Fibroblast of skin of scalp (primary cell): ENCODE data around the gene RAD52.

Source experiments
- DNase-seq: peaks from one replicate; pipeline ENCODE4 v3.0.0-alpha.2; 2013

Gene RAD52

GRCh38 chr12:912466-913235, 36.8 kb downstream of the RAD52 start:
- no peak for DNase-seq

GRCh38 chr12:911191-911826, 38.2 kb downstream of the RAD52 start:
- no peak for DNase-seq

DNA sequence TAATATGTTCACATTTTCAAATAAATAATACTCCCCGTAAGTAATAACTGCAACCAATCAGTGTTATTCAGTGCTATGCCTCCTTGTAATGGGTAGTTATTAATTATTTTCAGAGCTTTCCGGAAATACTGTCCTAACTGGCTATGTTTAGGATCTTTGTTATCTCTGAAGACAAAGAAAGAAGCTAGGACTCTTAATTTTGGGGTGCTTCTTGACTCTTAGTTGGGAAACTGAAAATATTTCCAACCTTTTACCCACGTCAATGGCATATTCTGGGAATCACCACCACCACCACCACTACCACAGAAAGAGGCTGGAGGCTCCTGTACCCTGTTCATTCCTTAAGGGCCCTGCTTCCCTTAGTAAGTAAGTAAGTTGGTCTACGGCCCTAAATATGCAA, 39.1 kb downstream of the RAD52 start:
- no peak for DNase-seq

DNA sequence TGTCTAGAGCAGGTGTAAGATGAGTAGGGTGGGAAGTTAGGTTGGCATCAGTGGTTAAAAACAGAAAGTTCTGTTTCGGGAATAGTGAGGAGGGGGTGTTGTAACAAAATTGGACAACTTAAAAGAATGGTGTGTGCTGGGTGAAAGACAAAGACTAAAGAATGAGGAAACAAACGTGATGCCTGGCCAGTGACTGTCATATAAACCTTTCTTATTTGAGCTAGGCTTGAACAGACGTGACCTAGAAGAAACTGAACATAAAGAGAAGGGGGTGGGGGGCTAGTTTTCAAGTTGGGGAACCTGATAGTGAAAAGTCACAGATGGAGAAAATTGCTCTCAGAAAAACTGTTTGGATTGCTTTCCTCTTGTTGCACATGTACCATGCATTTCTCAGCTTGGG, 39.6 kb downstream of the RAD52 start:
- no peak for DNase-seq

GRCh38 chr12:907413-908185, 41.9 kb downstream of the RAD52 start:
- no peak for DNase-seq

DNA sequence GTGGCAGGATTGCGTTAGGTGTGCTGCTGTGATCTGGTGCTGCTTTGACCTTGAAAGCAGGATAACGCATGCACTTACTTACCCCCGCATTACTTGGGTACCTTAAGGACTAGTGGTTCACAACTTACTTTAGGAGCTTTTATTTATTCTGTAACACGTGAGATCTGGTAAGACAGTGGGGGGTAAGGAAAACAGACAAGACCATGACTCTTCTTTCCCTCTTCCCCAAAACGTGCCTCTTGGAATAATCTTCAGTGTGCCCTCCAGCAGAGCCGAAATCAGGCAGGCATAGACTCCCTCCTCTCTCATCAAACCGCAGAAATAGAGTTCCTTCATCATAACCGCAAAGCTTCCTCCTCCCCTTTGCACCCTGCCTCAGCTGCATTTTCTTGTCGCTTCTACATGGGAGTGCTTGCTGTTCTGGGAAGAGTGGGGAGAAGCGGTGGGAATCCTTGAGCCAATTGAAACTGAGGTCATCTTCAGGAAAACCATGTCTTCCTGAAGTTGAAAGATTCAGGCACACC, 43.4 kb downstream of the RAD52 start:
- peak; percentile 18 for DNase-seq

- DNase-seq: no peak
Measured at GRCh38 chr12:905261-906031, 44.0 kb downstream of the RAD52 start.

DNA sequence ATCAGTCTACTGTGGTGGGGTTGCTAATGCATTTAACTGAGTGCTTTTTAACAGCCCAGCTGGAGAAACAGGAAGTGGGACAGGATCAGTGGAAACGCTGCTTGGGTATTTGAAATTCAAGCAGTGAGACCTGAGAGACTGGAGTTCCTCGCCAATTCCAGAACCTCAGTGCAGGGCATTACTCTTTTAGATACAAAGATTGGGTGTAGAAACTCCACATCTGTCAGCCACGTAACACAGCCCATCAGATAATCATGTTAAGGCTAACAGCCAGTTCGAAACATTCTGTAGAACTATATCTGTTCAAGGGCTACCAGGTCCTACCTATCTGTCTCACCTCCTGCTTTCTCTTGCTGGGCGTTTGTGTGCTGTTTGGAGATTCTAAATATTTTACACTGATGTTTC, 45.5 kb downstream of the RAD52 start:
- no peak for DNase-seq

- DNase-seq: no peak
Measured at GRCh38 chr12:903055-903454, 46.4 kb downstream of the RAD52 start.

DNA sequence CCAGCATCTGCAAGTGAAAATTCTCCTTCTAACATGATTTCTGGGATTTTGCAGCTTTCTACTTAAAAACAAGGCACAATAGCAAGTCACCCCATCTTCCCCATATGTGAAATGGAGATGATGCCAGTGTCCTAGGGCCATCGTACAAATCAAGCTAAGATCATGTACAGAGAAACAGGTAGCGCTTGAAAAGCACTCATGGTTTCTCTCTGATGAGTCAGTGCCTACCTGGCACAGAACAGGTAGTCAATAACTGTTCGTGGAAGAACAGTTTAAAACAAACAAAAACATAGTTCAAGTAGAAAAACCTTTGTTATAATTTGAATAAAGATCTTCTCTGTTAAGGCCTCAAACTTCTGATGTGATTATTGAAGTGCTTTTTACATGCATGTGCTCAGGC, 46.9 kb downstream of the RAD52 start:
- DNase-seq: no peak

DNA sequence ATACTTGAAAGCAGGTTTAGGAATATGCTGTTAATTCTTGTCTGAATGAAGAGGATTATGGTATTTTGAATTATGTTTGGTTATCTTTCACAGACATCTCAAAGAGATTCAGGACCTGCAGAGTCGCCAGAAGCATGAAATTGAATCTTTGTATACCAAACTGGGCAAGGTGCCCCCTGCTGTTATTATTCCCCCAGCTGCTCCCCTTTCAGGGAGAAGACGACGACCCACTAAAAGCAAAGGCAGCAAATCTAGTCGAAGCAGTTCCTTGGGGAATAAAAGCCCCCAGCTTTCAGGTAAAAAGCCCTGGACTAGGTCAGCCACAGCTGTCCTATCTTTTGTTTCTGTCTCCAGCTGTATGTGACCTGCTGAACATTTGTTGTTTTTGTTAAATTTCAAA, 52.1 kb downstream of the RAD52 start:
- no peak for DNase-seq

DNA sequence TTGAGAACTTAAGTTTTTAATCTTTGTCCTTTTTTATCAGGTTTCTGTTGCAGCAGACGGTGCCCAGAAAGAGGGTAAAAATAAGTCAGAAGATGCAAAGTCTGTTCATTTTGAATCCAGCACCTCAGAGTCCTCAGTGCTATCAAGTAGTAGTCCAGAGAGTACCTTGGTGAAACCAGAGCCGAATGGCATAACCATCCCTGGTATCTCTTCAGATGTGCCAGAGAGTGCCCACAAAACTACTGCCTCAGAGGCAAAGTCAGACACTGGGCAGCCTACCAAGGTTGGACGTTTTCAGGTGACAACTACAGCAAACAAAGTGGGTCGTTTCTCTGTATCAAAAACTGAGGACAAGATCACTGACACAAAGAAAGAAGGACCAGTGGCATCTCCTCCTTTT, 53.5 kb downstream of the RAD52 start:
- no peak for DNase-seq

DNA sequence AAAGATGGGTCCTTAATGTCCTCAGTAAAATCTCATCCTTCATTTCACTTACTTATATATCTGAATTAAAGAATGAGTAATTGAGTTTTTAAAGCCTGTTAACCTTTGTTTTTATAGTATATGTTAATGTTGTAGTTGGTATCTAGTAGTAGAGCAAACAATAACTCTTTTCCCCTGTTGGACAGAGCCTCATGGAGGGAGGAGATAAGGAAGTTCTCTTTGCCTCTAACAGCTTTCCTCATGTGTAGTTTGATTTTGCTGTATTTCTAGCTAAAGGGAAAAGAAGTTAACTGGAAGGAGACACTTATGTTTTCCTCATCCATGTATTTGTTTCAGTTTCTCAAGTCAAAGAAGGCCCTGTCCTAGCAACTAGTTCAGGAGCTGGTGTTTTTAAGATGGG, 55.3 kb downstream of the RAD52 start:
- DNase-seq: no peak

- no peak for DNase-seq
Measured at GRCh38 chr12:886206-886605, 63.3 kb downstream of the RAD52 start.

GRCh38 chr12:885701-886100, 63.8 kb downstream of the RAD52 start:
- DNase-seq: no peak

DNA sequence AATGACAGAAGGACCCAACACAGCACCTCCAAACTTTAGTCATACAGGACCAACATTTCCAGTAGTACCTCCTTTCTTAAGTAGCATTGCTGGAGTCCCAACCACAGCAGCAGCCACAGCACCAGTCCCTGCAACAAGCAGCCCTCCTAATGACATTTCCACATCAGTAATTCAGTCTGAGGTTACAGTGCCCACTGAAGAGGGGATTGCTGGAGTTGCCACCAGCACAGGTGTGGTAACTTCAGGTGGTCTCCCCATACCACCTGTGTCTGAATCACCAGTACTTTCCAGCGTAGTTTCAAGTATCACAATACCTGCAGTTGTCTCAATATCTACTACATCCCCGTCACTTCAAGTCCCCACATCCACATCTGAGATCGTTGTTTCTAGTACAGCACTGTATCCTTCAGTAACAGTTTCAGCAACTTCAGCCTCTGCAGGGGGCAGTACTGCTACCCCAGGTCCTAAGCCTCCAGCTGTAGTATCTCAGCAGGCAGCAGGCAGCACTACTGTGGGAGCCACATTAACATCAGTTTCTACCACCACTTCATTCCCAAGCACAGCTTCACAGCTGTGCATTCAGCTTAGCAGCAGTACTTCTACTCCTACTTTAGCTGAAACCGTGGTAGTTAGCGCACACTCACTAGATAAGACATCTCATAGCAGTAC, 64.6 kb downstream of the RAD52 start:
- no peak for DNase-seq

- DNase-seq: no peak
Measured at GRCh38 chr12:880656-881055, 68.8 kb downstream of the RAD52 start.

DNA sequence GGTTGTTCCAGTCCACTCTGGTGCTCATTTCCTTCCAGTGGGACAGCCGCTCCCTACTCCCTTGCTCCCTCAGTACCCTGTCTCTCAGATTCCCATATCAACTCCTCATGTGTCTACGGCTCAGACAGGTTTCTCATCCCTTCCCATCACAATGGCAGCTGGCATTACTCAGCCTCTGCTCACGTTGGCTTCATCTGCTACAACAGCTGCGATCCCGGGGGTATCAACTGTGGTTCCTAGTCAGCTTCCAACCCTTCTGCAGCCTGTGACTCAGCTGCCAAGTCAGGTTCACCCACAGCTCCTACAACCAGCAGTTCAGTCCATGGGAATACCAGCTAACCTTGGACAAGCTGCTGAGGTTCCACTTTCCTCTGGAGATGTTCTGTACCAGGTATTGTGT, 69.9 kb downstream of the RAD52 start:
- DNase-seq: peak; percentile 34

GRCh38 chr12:873954-874353, 75.5 kb downstream of the RAD52 start:
- DNase-seq: no peak

GRCh38 chr12:870378-870777, 79.1 kb downstream of the RAD52 start:
- DNase-seq: no peak

- no peak for DNase-seq
Measured at GRCh38 chr12:868722-869121, 80.8 kb downstream of the RAD52 start.

DNA sequence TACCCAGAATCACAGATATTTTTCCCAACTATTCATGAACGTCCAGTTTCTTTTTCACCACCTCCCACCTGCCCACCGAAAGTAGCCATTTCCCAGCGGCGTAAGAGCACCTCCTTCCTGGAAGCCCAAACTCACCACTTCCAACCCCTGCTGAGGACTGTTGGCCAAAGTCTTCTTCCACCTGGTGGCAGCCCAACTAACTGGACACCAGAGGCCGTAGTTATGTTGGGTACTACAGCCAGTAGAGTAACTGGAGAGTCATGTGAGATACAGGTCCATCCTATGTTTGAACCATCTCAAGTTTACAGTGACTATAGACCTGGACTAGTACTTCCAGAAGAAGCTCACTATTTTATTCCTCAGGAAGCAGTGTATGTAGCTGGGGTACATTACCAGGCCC, 81.6 kb downstream of the RAD52 start:
- DNase-seq: no peak
